ENCODE measurements around the gene SPTSSB. TPM values are rescaled to one million over a fixed set of nuclear protein-coding genes. Genes with fewer than 3 reads are reported as not detected.

SPTSSB gene
- total and polyA plus RNA-seq, 9 of the 15 experiments (the other 6 are each of a cell fraction or from before 2014, with no cell fraction given), result 0.07 TPM; not detected in 8

- WGBS (ENCODE audit: insufficient coverage, low coverage, missing lambda C conversion rate), result 10% methylated on average over 1 of the region's 1 CpG
- no peaks in the 10 kb centered on the region for H3K27me3 ChIP-seq (ENCODE audit: control insufficient read depth in 2 of 2, insufficient read depth in 2 of 2, low read length in 2 of 2)
- no peaks in the 10 kb centered on the region for H4K20me1 ChIP-seq (replicated peaks; ENCODE audit: control insufficient read depth, insufficient read depth, low read length)
- H3K27ac ChIP-seq (ENCODE audit: extremely low read depth, low read depth, low read length), result no peak overlapping the region
- POLR2A ChIA-PET, result no interaction called here
- no peaks in the 10 kb centered on the region for H3K79me2 ChIP-seq (ENCODE audit: control insufficient read depth, insufficient read depth, low read length)
- CTCF ChIA-PET (ENCODE audit: low intra/inter-chr PET ratio), result no interaction called here
- ATAC-seq, result no peak
- in situ Hi-C loops (cut with MboI), result no loop called here
- H2AFZ ChIP-seq (ENCODE audit: low read depth, low read length), result no peak overlapping the region
- no peak overlapping the region for H3K4me2 ChIP-seq (ENCODE audit: insufficient read depth, low read length)
- H3K9ac ChIP-seq (ENCODE audit: insufficient read depth in 1 of 2, low read depth in 2 of 2, low read length in 2 of 2), result no peak overlapping the region
- FAIRE-seq, result no peak
- H3K4me1 ChIP-seq (replicated peaks in 1 of 2; ENCODE audit: control insufficient read depth in 2 of 2, insufficient read depth in 2 of 2, low read length in 2 of 2), result no peaks in the 10 kb centered on the region
- intact Hi-C loops (cut with micrococcal nuclease), result no loop called here
- H3K36me3 ChIP-seq (ENCODE audit: control insufficient read depth, insufficient read depth, low read length), result no peaks in the 10 kb centered on the region
- no peaks in the 10 kb centered on the region for H3K9me3 ChIP-seq (replicated peaks; ENCODE audit: control insufficient read depth, insufficient read depth, low read depth, low read length)
- no TSS peak for BruUV-seq (replicated peaks)
- H3K9me1 ChIP-seq (ENCODE audit: control insufficient read depth, insufficient read depth, low read length), result no peaks in the 10 kb centered on the region
- no peak overlapping the region for H3K4me3 ChIP-seq
- DNase-seq (ENCODE audit: extremely low read depth in 1 of 4, low spot score in 3 of 4), result no peak
- TF ChIP-seq MTA2 (IDR thresholded peaks at IDR 0.05; ENCODE audit: low read depth) (no peak), ZNF830 (CRISPR knock-in tag; IDR thresholded peaks at IDR 0.05) (no peak), USF1 (CRISPR knock-in tag; IDR thresholded peaks at IDR 0.05) (no peak), BCOR (IDR thresholded peaks at IDR 0.05) (no peak), MBD1 (CRISPR knock-in tag; IDR thresholded peaks at IDR 0.05) (no peak), ATF2 (CRISPR knock-in tag; IDR thresholded peaks at IDR 0.05) (no peak), CHD7 (IDR thresholded peaks at IDR 0.05; ENCODE audit: low read depth, low read length) (no peak), RHOXF2B (CRISPR knock-in tag; conservative IDR thresholded peaks at IDR 0.05) (no peak), ZNF445 (CRISPR knock-in tag; IDR thresholded peaks at IDR 0.05; ENCODE audit: low read depth) (no peak)
Measured at GRCh38 chr3:161413855-161414210, 42.5 kb upstream of the SPTSSB start.
